Measurements from ENCODE around the gene ZCCHC2.

GRCh38 chr18:62612776-62613175, 90.0 kb downstream of the ZCCHC2 start:
- TF ChIP-seq CTCF (IDR thresholded peaks at IDR 0.05) (no peak), POLR2A (IDR thresholded peaks at IDR 0.05) (no peak), POLR2AphosphoS5 (IDR thresholded peaks at IDR 0.05) (no peak), EP300 (IDR thresholded peaks at IDR 0.05; ENCODE audit: low read depth) (no peak)

Measured in transverse colon (tissue), 4 donors.